Femur (tissue), 1 donor: Measurements from ENCODE around the gene RNF114.

Experiments
- DNase-seq: peaks from one replicate; pipeline ENCODE4 v3.0.0-alpha.2; 2017

The RNF114 gene

GRCh38 chr20:49904440-49905214 lies 31.6 kb upstream of the RNF114 start:
- no peak for DNase-seq

- DNase-seq = no peak
These were observed 30.6 kb upstream of the RNF114 start for GRCh38 chr20:49905415-49906091.

DNA sequence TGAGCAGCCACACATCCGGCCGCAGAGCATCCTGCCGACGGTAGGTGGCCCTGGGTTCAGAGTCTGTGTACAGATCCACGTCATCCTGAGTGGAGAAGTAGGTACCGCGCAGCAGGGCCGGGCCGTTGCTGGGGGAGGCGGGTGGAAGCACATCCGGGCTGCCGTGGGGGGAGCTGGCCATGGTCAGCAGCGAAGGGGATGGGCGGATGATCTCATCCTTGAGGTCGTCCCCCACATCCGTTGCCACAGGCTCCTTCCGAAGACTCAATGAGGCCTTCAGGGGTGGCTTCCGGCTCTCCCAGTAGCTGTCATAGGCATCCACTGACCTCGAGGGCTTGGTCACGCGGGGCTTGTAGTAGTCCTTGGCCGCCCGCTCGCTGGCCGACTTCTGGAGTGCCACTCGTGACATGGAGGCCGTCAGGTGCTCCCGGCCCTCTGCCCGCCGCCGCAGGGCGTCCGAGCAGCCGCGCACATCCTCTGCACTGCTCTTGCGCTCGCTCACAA lies 30.0 kb upstream of the RNF114 start:
- DNase-seq = no peak

DNA sequence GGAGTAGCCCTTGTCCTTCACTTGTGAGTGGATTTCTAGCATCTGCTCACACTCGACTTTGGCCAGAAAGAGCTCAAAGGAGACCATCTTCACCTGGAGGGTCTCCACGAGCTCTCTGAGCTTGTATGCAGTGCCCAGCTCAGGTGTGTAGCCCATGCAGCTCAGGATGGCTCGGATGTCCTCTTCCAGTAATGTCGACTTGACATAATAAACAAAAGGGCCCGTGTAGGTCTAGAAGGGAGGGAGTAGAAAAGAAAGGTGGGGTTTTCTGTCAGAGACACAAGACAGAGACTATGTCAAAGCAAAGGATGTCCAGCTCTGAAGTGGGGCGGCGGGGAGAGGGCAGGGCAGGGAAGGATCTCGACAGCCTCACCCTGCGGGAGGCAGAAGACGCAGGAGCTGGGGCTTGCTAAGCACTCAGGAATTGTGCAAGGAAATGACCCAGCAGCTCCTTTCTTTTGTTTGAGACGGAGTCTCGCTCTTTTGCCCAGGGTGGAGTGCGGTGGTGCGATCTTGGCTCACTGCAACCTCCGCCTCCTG lies 29.5 kb upstream of the RNF114 start:
- no peak for DNase-seq

DNA sequence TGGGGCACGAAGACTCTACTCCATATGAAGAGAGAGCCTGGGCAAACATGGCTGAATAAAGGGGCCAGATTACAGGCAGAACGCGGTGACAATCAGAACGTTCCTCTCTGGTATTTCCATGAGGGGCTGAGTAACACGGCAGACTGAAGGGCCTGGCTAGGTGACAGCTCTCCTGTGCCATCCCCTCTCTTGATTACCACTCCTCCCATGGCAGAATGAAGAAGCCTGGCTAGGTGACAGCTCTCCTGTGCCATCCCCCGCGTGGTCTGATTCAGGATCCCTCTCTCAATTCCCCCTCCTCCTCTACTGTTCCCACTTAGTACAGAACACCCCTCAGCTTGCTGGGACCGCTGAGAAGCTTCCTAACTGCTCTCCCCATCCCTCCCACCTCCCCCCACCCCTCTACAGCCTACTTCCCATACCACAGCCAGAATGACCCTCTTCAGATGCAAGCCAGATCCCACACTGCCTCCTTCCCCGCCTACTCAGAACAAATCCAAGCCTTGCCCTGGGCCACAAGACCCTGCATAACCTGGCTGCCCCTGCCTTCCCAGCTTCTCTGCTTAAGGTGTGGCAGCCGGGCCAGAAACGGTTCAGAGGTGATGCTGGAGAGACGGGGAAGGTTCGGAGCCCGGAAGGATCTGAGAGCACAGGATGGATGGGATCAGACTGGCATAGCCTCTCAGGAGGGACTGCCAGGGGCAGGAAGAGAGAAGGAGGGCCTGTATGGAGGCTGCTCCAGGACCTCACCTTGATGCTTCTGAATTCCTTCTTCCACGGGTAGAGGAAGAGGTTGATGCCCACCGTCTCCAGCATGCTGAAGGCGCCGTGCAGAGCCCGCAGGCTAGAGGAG lies 28.6 kb upstream of the RNF114 start:
- DNase-seq = no peak

- DNase-seq = no peak
These were observed 28.0 kb upstream of the RNF114 start for GRCh38 chr20:49908258-49908565.

GRCh38 chr20:49909499-49910339 lies 26.5 kb upstream of the RNF114 start:
- DNase-seq = no peak

DNA sequence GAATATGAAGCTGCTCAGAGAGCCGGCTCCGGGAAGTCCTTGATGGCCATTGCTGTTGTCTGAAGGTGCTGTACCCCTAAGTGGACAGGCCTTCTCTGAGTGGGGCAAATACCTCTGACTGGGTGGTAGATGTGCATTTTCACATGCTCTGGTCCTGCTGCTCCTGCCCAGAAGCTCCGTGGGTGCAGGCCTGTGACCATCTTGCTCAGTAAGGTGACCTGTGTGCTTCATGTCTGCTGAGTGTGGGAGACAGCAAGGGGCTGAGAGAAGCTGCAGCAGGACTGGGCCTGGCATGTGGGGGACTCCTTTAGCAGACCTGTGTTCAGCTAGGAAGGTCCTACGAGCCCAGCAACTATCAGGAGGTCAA lies 25.9 kb upstream of the RNF114 start:
- no peak for DNase-seq

DNA sequence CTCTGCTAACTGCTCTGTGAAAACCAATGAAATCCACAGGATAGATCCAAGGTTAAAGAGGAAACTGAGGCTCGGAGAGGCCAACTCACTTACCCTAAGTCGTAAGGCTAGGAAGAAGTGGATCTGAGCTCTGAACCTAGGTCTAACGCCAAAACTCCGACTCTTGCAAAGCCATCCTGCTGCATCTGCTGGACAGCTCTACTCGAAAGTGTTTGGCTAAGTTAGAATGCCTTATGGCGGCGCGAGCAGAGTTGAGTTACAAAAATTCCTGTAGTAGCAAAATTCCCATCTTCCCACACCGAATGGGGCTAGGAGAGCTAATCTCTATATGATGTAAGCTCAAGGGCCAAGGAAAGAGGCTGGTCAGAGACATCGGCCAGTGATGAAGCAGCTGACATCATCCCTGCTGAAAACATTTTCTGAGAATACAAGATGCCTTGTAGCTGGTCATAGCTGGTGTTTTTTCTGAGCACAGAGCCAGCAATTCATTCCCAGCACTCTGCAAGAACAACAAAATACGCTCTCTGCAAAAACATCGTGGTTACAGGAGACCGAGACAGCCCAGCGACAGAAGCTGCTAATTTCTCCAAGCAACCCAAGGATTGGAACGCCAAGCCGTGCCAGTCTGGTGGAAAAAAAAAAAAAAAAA lies 22.7 kb upstream of the RNF114 start:
- DNase-seq = no peak

DNA sequence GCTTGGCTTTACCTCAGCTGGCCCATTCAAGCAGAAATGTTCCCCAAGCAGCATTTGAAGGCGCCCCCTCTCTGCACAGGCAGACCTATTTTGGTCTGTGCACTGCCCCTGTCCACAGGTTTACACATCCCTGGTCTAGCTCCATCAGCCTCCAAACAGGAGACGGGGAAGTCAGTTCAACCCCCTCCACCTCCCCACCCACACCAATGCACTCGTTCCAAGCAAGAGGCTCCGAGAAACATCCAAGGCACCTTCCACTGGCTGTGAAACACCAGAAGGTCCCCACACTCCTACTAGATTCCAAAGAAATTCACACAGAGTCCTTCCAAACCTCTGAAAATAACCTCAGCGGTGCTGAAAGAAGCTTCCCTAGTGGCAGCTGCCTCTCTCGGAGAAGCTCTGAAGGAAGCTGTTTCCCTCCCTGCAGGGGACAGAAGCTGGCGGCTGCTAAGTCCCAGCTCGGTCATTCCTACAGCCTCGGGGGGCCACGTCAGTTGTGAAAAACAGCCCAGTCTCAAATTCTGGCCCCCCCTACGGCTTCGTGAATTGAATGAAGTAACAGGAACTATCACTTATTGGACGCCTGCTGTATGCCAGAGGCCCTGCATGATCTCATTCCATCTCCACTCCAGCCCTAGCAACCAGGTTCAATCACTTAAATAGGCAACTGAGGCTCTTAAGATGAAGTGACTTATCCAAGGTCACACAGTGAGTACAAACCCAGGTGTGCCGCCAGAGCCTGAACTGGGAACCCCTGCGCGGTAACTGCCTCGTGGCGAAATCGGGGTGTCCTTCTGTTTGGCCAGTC lies 21.7 kb upstream of the RNF114 start:
- no peak for DNase-seq

DNA sequence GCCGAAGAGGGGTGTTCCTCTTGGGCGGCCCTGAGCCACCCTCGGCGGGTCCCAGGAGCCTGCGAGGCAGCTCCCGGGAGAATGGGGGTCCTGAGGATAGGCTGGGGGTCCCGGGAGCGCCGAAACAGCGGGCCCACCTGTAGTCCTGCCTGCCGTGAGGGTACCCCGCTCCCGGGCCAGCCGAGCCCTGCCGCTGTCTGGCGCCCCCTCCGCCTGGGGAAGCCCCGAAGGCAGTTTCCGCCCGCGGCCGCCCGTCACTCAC lies 21.1 kb upstream of the RNF114 start:
- no peak for DNase-seq

- DNase-seq = peak; percentile 96
These were observed 20.6 kb upstream of the RNF114 start, which contains the start of gene SPATA2 for GRCh38 chr20:49915380-49916145. SPATA2 (minus strand) TSS chr20:49915529; CDS start chr20:49908490, 7,039 bp downstream.

GRCh38 chr20:49916146-49917002 lies 19.8 kb upstream of the RNF114 start:
- no peak for DNase-seq

DNA sequence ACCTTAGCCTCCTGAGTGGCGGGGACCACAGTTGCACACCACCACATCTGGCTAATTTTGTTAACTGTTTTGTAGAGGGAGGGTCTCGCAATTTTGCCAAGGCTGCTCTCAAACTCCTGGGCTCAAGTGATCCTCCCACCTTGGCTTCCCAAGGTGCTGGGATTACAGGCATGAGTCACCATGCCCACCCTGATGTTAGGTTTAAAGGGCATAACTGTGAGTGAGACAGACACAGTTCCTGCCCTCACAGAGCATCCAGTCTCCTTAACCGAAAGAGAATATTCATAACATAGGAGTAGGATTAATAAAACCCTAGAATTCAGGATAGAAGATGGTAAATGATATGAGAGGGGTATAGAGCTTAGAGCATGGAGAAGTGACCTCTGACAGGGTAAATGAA lies 17.8 kb upstream of the RNF114 start:
- no peak for DNase-seq

- DNase-seq = no peak
These were observed 17.2 kb upstream of the RNF114 start for GRCh38 chr20:49919009-49919408.

GRCh38 chr20:49919461-49919860 lies 16.7 kb upstream of the RNF114 start:
- DNase-seq = no peak

- DNase-seq = no peak
These were observed 11.9 kb upstream of the RNF114 start for GRCh38 chr20:49924247-49924646.

GRCh38 chr20:49925901-49926454 lies 10.2 kb upstream of the RNF114 start:
- DNase-seq = no peak
